GM19238 (cell line): ENCODE results near the gene FAM240B.

Experiments used
- DNase-seq: peaks from one replicate; pipeline ENCODE4 v3.0.0; 2011; ENCODE audit warnings: low spot score; ENCODE audit not compliant: insufficient read length

The FAM240B gene

DNA sequence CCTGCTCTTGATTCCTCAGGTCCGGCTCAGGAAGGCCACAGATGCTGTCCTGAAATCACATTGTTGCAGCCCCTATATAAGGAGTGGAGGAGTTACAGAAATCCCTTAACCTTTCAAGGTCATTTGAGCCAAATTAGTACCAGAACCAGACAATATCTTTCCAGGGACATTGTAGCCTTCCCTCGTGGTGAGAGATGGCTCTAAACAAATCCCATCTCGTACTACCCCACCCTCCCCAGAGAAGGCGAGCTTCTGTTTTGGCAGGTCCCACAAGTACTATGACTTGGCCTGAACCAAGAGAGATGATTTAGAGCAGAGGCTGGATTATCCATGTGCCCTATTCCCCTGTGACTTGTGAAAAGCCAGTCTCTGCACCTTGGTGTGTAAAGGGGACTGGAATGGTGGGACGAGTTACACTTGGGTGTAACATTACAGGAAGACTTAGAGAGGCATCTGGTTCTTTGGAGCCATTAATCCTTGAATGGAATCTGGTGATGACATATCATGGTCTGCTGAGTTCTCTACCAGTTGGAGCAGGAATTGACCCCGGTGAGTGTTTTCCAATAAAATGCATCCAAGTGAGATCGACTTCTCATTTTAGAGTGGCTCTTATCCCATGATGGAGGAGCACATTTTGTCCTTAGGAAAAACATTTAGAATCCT is at the start of gene FAM240B:
Gene FAM240B (minus strand): TSS at position 51 of the 663 bp plus-strand sequence. CDS start 16,134 bp downstream, outside the sequence.
- no peak for DNase-seq

DNA sequence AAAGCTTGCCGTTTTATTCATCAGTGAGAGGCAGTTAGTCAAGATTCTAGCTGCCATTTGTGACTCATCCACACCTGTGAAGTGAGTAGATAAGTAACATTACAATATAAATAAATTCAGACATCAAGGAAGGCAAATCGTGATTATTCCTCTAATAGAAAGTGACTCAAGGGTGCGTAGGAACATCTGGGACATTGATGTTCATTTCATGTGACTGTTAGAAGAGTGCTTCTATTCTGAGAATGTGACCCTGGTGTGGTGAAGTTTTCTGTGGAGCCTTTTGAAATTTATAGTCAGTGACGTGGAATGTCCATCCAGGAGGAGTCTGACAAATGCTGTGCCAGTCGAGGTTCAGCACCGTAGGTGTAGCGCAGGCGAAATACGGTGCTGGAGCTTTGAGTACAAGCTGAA is 48.4 kb upstream of the FAM240B start:
- DNase-seq, result no peak

DNA sequence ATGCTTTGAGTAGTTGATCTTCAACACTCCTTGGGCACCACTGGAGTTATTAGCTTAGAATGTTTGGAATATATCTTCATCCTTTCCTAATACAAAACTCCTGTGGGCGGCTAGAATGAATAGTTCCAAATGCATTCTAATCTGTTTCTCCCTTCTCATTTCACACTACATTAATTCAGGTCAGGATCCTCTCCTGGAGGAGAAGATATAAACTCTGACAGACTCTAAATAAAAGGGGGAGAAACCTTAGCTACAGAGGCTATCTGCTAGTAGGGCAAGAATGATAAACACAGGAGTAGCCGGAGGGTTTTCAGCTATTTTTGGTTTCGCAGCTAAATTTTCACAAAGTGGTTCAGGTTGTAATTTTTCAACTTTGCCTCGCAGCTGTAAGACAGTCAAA is 45.2 kb upstream of the FAM240B start:
- DNase-seq, result no peak

DNA sequence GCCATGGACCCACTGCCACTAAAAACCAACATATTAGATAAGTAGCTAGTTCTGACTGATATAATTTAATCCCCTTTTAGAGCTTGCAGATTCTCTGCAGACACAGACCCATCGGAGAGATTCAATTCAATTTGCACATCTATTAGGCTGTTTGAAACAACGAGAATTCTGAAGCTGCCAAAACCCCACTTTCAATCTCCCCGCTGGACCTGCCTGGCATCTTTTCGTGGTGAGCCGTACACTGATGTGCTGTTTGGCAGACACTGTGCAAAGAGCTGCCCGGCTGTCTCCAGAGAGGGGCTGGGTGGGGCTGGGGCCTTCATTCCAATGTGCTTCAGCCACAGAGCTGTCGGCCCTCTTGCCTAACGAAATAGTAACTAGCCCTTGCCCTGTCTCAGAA is 42.1 kb upstream of the FAM240B start:
- no peak for DNase-seq

DNA sequence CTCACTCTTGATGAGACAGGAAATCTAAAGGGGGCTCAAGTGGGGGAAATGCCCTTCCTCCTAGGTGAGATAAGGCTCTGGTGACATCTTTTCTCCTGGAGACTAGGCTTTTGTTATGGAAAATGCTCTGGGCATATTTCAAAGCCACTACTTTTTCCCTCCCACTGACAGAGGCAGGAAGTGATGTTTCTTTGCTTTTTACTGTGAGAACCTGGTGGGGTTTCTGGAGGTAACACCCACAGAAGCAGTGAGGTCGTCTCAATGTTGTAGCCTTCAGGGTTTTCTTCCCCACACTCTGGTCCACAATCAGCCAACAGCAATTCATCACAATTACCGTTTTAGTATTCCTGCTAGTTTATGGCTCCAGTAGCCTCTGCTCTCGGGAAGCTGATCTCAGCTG is 41.4 kb upstream of the FAM240B start:
- no peak for DNase-seq

DNA sequence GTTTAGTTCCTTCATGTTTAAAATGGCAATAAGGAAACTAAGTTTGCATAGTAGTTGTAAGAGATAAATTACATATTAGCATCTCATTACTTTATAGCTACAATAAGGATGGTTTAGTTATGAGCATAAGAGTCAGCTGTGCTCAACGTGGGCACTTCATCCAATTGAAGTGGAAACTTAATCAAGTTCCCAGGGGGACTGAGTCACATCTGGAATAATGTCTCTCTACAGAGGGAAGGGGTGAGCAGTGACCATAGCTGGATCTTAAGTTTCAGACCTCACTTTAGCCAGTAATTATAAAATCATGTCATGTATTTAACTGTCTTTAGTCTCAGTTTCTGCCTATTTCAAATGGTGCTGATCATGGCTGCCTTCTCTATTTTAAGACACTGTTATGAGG is 36.8 kb upstream of the FAM240B start:
- DNase-seq, result no peak

DNA sequence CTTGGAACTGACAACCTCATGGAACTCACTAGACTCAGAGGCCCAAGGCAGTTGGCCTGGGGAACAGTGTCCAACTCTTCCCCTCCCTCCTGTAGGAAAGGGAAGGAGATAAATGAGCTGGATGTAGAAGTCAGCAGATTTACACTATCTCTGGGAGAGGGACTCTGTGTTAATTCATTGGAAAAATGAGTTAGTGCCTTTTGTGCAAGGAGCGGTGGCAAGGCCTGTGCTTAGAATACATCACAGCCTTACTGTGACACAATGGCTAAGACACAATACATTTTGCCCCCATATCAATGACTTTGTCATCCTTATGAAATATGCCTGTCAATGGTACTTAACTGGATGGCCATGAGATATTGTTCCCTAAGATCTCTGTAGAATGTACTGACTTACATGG is 28.0 kb upstream of the FAM240B start:
- no peak for DNase-seq

DNA sequence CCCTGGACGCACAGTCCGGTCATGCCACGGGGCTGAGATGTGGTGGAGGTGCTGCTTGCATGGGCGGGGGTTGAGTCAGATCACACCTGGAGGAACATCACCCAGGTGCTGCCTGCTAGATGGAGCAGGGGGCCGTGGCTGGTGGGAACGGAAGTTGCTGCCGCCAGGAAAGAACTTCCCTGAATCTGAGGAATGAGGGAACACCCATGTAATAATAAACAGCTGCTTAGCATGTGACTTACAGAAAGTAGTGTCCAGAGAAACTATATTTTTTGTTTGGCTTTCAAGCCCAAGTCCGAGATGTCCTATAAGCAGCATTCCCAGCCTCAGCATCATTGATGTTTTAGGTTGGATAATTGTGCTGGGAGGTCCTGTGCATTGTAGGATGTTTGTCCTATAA is 27.1 kb upstream of the FAM240B start:
- no peak for DNase-seq

DNA sequence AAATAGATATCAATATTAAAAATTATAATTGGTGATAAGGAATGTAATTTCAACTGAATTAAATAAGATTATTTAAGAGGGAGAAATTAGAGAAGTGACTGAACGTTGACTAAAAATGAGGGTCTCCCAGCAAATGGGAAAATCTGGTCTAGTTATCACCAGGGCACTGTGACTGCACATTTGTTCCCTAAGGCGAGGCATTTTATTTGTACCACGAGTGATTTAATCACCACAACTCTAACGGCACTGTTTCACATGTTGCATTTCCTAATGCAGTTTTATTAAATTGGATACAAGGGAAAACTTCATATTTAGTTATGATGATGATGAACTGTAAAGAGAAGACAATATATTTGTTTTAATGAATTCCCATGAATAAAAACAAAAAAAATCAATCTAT is 26.4 kb upstream of the FAM240B start:
- DNase-seq, result no peak

DNA sequence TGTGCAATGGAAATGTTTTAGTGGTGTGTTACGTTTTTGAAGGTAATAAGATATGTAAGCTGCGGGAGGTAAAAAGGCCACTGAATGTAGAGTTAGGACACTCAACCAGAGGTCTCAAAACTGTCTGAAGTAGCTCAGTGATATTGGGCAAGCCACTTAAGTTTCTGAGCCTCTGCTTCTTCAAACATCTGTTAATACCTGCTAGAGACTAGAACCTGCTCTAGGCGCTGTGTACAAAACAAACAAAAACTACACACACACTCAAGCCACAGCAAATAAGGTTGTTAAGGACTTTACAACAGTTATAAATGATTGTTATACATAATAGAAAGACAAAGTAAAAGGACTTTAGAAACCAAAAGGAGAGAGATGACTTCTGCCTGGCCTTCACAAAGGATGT is 24.6 kb upstream of the FAM240B start:
- DNase-seq, result no peak

DNA sequence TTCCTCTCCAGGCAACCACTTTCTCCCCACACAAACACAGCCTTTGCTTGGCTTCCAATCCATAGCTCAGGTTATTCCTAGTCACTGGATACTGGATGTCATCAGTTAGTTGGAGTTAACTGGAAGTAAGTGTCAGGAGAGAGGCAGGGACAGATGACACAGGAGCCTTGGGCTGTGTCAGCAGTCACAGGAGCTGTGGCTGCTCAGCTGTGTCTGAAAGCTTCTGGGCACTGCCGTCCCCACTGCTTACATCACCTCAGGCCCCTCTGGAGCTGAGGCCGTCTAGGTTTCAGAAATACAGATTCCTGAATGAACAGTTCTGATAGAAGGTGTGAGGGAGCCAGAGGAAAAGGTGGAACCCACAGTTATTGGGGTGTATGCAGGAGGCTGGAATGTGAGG is 17.3 kb upstream of the FAM240B start:
- no peak for DNase-seq

DNA sequence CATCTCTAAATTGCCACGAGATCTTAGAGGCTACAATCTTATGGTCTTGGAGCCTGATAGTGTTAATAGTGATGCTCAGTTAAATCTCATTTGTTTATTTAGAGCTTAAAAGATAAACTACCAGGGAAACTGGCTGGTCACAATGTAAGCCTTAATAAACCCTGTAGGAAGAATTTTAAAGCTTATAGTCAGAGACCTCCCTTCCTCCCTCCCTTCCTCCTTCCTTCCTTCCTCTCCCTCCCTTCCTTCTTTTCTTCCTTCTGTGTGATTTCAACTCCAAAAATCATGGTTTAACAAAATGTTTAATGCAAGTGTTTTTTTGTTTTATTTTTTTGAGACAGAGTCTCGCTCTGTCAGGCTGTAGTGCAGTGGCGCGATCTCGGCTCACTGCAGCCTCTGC is 14.9 kb upstream of the FAM240B start:
- DNase-seq, result no peak

DNA sequence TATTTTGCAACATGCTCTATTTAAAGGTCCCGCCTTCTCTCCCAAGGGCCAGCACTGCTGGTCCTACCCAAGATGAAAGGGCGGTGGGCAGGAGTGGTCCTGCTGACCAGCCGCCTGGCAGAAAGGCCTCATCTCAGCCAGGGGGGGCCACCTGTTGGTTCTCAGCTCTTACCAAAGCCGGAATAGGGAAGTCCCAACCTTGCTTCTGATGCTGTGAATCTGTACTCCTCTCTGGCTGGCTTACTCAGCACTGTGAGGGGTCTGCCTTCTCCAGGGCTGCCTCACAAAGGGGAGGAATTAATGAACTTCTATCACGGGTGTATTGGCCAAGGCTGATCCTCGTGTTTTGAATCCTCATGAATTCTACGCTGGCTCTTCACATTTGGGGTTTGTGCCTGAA is 13.6 kb upstream of the FAM240B start:
- DNase-seq, result no peak

DNA sequence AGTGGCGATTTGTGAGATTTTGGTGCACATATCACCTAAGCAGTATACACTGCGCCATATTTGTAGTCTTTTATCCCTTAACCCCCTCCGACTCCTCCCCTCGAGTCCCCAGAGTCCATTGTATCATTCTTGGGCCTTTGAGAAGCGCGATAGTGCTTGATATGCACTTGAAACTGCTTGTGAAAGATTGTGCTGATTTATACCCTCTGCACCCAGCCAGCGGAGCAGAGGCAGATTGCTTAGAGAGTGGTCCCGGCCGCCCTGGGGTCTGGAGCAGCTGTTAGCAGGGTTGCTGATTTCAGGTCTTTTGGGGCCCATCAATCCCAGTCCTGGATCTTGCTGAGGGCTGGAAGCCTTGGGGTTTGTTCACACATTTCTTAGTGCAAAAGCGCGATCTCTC is 13.0 kb upstream of the FAM240B start:
- DNase-seq, result no peak

DNA sequence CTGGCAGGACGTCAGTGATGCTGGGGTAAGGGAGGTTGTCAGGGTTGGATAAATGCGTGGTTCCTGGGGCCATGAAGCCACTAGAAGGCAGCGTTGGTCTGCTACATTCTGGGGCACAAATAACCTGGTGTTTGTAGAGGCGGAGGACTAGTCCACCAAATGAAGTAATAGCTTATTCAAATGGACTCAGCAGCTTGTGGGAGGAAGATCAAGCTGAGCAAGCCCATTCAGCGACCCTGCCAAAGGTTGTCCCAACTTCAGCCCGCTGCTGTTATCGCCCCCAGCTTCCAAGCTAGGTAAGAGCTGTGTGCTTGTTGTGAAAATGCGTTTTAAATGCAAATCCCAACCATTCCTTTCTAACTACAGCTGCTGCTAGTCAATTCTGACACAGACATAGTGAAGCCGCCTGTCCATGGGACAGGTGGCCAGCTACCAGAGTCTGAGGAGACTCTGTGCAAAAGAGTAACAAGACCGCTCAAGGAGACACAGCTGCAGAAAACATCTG is 7.6 kb upstream of the FAM240B start:
- DNase-seq, result no peak

DNA sequence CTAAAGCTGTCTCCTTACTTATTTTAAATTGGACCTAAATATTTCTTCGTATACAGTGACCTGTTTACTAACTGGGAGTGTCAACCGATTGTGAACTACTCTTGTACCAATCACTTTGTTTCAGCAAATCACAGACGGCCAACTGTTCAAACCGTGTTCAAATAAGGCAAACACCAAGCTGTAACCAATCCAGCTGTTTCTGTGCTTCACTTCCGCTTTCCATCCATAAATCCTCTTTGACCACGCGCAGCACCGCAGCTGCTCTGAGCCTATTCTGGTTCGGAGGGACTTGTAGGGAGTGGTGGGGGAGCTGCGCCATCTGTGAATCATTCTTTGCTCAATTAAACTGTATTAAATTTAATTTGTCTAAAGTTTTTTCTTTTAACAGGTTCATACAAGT is 4.8 kb upstream of the FAM240B start:
- DNase-seq, result no peak

DNA sequence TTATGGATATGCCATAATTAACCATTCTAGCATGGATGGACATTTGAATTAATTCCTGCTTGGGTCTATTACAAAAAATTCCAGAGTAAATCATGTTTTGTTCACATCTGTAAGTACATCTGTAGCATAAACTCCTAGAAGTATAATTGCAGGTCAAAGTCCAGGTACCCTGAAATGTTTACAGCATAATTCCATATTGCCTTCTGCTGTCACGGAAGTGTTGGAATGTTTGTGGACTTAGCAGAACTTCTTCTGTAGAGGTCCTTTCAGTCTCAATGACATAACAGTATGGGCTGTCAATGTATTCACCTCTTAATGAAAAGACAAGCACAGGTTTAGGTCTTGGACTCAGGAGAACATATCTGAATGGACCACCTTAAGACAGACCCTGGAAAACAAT is 1.8 kb downstream of the FAM240B start:
- DNase-seq, result no peak

DNA sequence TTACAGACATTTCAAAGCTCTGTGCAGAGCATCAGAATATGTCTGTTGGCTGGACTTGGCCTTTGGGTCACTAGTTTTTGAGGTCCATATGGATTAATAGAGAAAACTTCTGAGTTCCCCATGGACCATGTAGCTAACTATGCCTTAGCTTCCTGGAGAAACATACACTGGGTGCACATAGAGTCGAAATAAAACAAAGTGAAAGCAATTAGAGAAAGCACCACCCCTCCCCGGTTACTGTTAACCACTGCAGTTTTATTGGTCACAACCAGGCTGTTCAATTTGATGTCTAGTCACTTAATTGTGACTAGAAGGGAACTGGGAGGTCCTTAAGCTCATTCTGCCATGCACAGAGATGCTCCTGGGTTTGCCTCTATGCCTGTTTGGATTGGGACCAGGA is 4.2 kb downstream of the FAM240B start:
- DNase-seq, result no peak

DNA sequence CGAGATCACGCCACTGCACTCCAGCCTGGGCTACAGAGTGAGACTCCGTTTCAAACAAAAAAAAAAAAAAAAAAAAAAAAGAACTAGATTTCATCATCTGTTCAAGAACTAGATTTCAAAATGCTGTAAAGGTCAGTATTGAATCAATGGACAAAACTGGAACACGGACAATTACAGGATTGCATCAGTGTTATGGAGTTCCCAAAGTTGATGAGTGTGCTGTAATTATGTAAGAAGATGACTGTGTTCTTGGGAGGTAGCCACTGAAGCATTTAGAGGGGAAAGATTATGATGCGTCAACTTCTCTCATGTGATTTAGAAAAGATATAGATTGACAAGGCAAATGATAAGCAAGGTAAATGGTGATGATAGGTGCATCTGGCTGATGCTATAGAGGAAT is 6.5 kb downstream of the FAM240B start:
- DNase-seq, result no peak

DNA sequence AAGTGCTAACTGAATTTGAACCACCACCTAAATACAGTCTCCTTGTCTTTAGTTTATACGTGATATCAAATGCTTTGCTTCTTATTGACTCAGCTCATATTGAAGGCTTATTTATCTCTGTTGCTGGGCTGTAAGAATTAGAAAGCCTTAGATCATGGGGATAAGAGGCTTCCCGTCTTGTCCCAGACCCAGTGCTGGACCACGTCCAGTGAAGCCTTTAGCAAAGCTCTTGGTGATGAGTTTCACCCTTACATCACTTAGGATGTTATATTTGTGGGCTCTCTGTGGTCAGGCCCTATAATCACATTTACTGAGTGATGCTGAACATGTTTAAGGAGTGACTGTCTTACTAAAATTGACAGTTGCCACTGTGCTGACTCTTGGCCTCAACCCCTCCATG is 11.2 kb downstream of the FAM240B start:
- DNase-seq, result no peak

DNA sequence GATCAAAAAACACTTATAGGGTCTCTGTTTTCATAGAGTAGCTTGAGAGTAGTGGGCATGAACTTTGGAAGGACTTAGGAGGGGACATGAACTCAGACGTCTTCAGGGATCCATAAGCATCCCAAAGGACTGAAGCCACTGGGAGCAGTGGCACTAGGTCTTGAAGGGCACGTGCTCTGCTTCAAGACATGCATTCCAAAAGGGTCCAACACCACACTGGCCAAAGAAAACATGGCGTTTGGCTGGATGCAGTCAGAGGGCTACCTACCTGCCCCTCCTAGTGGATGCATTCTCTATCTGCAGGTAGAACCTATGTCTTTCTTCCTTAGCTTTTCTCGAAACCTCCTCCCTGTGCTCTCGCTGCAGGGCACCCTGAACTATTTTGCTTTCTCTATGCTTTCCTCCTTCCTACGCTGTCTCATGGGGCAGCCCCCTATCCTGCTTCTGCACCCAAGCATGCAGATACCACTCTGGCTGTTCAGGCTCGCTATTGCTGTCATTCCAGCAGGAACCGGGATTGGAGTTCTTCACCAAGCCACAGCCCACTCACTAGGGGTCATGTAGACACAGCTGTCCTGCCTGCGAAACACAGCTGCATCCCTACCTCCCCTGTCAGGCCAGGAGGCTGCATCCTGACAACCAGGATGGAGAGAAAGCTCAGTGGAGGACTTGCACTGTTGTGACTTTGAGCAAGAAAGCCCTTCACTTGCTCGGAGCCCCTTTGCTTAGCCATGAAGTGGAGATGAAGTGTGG is 11.9 kb downstream of the FAM240B start:
- DNase-seq, result no peak

DNA sequence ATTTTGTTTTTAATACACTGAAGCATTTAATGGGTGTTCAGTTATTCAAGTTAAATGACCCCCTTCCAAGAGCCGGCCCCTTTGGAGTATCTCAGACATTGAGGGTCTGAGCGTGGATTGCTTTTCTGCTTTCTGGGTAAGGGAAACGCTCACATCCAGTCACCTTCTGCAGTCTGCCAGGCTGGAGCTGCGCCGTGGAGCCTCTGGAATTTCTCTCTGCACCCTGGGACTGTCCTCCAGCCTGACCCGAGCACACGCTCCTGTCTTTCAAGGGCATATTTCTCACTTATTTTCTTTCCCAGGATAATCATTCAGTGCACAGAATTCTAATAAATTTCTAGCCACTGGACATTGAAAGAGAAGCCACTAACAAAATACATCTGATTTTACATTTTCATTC is 13.4 kb downstream of the FAM240B start:
- no peak for DNase-seq

DNA sequence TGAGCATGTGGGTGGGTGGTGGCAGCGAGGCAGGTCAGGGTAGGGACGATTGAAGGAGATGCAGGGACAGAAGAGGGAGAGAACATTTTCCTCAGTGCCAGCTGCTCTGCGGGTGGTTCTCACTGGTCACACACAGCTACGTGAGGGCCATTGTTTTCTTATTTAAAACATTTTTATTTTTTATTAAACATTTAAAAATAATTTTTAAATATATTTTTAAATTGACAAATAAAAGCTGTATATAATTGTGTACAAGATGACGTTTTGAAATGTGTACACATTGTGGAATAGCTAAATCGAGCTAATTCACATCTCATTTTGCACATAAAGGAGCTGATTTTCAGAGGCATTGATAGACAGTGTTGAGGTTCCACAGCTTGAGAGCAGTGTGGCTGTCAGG is 14.0 kb downstream of the FAM240B start:
- no peak for DNase-seq
